AG04450 (cell line): ENCODE results near the gene SMURF1. TPM values are rescaled to one million over a fixed set of nuclear protein-coding genes. Genes with fewer than 3 reads are reported as not detected.
A peak's percentile ranks its signal among the peaks of the same experiment; 100 is the strongest.

ENCODE experiments used
- CTCF ChIA-PET: fragments of 300-600, 350-600 bp; formaldehyde crosslinking; extraction: SDS; loops from one replicate; lab custom pipeline; 2022; ENCODE audit warnings: antibody characterized with exemption, inconsistent platforms; lab: Charles Lee
- POLR2A ChIA-PET: fragments of 350-600 bp; formaldehyde crosslinking; extraction: SDS; loops from one replicate; lab custom pipeline; 2021; ENCODE audit warnings: antibody characterized with exemption, inconsistent platforms; lab: Yijun Ruan, JAX
- DNase-seq: peaks from one replicate; pipeline ENCODE4 v3.0.0-alpha.2; 2011; ENCODE audit warnings: low read depth, low spot score
- H3K27ac ChIP-seq: one replicate; pipeline ENCODE4 v1.5.1; 2012; ENCODE audit warnings: low read depth, low read length, control low read depth
- H3K27me3 ChIP-seq: one replicate; pipeline ENCODE4 v1.6.0; 2012; ENCODE audit warnings: low read length; ENCODE audit not compliant: control insufficient read depth, insufficient read depth
- H3K4me3 ChIP-seq: 2 replicates; pipeline ENCODE4 v1.5.1; 2011; ENCODE audit warnings: mild to moderate bottlenecking, low read depth, low read length, control low read depth
- H3K9me3 ChIP-seq: 2 replicates; pipeline ENCODE4 v1.5.1; 2012; ENCODE audit warnings: low read length; ENCODE audit not compliant: control insufficient read depth, insufficient read depth
- polyA plus RNA-seq: library from polyadenylated mRNA; depleted of rRNA; stranded (reverse); fragments of >200 nt; gene quantifications from 2 replicates; pipeline ENCODE4 v1.2.3, GENCODE V29; 2011
- TF ChIP-seq, protein P1 (sequence below): IDR thresholded peaks from 2 replicates; pipeline ENCODE4 v1.5.1; 2011; ENCODE audit warnings: low read depth, low read length, control low read depth, inconsistent platforms

The SMURF1 gene
- polyA plus RNA-seq, 1 experiment = 17.1 TPM

DNA sequence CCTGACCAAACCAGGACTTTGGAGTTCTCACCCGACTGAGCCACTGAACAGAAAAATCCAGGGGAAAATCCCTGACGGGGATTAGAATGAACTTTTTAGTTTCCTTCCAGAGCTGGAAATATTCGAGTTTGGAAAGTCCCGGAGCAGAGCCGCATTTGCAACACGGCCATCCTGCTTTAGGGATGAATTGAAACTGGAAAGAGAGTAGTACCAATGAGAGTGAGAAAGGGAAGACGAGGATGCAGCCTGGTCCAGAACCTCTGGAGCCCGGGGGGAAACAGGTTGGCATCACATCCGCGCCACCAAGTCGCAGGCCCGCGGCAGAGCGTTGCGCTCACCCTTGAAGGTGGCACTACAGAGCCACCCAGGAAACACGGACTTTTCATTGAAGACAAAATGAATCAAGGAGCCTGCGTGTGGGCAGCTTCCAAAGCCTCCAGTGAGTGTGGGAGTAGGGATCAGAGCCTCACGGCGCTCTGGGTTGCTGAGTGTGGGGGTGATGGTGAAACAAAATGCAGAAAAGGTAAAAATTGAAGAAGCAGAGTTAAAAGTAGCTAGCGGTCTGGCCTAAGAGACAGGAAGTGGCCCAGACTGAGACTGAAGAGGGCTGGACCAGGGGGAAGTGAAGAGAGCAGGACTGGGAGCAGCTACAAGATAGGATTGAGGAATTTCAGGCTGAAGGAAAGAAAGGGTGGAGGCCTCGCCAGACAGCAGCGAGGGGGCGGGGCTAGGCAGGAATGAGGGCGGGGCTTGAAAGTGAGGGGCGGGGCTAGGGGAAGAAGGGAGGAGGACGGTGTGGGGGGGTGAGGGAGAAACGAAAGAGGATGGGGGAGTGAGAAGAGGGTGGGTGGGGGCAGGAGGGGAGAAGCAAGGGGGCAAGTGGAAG is 1.8 kb downstream of the SMURF1 start:
- H3K4me3 ChIP-seq = peak overlapping the region; percentile 72
- DNase-seq = peak; percentile 53
- H3K27ac ChIP-seq = peak overlapping the region; percentile 94
- ChIA-PET POLR2A (interaction anchor here (0.6 to 0.9 kb wide), 5 partner anchors 53 to 161 kb away, joined by 3 to 4 read pairs (median 4); no protein-coding TSS in a partner anchor), CTCF (no interaction called here)
- no peaks in the 10 kb centered on the region for H3K27me3 ChIP-seq
- TF ChIP-seq, protein P1, sequence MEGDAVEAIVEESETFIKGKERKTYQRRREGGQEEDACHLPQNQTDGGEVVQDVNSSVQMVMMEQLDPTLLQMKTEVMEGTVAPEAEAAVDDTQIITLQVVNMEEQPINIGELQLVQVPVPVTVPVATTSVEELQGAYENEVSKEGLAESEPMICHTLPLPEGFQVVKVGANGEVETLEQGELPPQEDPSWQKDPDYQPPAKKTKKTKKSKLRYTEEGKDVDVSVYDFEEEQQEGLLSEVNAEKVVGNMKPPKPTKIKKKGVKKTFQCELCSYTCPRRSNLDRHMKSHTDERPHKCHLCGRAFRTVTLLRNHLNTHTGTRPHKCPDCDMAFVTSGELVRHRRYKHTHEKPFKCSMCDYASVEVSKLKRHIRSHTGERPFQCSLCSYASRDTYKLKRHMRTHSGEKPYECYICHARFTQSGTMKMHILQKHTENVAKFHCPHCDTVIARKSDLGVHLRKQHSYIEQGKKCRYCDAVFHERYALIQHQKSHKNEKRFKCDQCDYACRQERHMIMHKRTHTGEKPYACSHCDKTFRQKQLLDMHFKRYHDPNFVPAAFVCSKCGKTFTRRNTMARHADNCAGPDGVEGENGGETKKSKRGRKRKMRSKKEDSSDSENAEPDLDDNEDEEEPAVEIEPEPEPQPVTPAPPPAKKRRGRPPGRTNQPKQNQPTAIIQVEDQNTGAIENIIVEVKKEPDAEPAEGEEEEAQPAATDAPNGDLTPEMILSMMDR = no peak
- H3K9me3 ChIP-seq = no peaks in the 10 kb centered on the region

DNA sequence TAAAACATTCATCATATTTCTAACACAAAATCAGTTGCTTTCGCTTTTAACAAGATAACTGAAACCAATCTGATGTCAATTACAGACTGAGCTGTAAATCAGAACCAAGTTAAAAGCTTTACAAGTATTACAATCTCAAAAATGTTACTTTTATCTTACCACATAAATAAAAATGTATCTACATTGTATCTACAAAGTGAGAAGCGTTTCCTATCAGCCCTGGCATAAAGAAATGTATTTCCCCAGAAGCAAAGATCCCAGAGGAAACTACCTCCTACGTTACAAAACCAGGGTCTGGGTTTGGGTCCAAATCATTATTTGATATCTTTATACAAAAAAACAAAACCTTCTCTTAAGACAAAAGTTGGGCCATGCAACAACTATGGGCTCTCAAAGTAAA is 2.6 kb downstream of the SMURF1 start:
- POLR2A ChIA-PET = interaction anchor here (0.7 kb wide), 1 partner anchor 66 kb away, joined by 6 read pairs; no protein-coding TSS in a partner anchor
- Histone ChIP-seq H3K4me3 (peak overlapping the region; percentile 72), H3K9me3 (no peaks in the 10 kb centered on the region), H3K27ac (peak overlapping the region; percentile 94), H3K27me3 (no peaks in the 10 kb centered on the region)
- CTCF ChIA-PET = no interaction called here
- TF ChIP-seq, protein P1 = no peak
- DNase-seq = no peak

DNA sequence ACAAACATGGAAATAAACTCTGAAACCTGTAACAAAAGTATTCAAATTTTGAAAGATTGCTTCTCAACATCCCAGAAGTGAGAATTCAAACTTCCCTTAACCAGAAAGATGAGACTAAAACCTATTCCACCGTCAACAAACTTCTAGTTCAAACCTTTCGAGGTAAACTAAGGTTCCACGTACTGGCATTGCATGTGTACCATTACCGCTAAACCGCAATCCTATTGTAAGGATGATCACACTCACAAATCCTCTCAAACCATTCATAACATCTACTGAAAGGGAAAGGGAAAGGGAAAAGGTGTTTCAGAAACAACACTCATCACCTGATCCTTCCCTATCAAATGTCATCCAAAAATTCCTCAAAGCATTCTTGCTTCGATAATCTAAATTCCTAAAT is 3.1 kb downstream of the SMURF1 start:
- TF ChIP-seq, protein P1 = no peak
- POLR2A ChIA-PET = interaction anchor here (0.7 kb wide), 2 partner anchors 28 to 66 kb away, joined by 3 to 6 read pairs; no protein-coding TSS in a partner anchor
- Histone ChIP-seq H3K9me3 (no peaks in the 10 kb centered on the region), H3K4me3 (peak overlapping the region; percentile 37), H3K27ac (no peak overlapping the region), H3K27me3 (no peaks in the 10 kb centered on the region)
- no peak for DNase-seq
- CTCF ChIA-PET = interaction anchor here (0.7 kb wide), 2 partner anchors 78 to 887 kb away, joined by 5 to 11 read pairs; no protein-coding TSS in a partner anchor

DNA sequence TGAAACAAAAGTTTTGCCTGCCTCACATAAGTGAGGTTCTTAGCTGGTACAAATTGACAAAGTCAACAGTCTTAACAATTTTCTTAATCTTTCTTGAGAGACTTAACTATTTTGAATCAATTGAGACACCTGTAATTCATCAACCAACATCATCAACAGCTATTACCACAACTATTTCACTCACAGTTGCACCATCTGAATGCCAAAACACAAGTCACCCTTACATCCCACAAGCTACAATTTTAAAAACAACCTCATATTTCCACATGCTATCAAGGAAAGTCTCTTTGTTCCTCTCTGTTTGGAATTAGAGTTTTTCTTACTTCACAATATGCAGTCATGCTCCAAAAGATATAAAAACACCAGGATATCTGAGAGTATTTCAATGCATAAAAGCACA is 4.9 kb downstream of the SMURF1 start:
- Histone ChIP-seq H3K9me3 (no peaks in the 10 kb centered on the region), H3K27ac (no peak overlapping the region), H3K27me3 (no peaks in the 10 kb centered on the region), H3K4me3 (no peak overlapping the region)
- CTCF ChIA-PET = no interaction called here
- TF ChIP-seq, protein P1 = no peak
- DNase-seq = no peak
- POLR2A ChIA-PET = interaction anchor here (1.1 kb wide), 1 partner anchor 66 kb away, joined by 3 read pairs; no protein-coding TSS in a partner anchor
